Esophagus squamous epithelium (tissue), 4 donors: ENCODE measurements around the gene RCC1.

Source experiments
- POLR2A ChIP-seq, 4 donors: fragments of 450-650 bp; IDR thresholded peaks; one replicate each; pipeline ENCODE4 v1.6.1; 2017; ENCODE audit warnings: antibody characterized with exemption in 4 of 4, mild to moderate bottlenecking in 4 of 4, moderate library complexity in 3 of 4
- TF ChIP-seq, protein P1 (sequence below), 6 experiments: fragments of 450-650 bp in 4 of 6; fragments of 200-600 bp in 2 of 6; sonication (generic) in 2 of 6; IDR thresholded peaks; one replicate each; pipeline ENCODE4 v1.5.1; 2016 to 2019; ENCODE audit warnings: antibody characterized with exemption in 6 of 6, mild to moderate bottlenecking in 4 of 6, moderate library complexity in 4 of 6

GRCh38 chr1:28507247-28507645 lies 1.4 kb downstream of the RCC1 start:
- no peak for TF ChIP-seq POLR2A (IDR thresholded peaks at IDR 0.05)
- TF ChIP-seq, protein P1, sequence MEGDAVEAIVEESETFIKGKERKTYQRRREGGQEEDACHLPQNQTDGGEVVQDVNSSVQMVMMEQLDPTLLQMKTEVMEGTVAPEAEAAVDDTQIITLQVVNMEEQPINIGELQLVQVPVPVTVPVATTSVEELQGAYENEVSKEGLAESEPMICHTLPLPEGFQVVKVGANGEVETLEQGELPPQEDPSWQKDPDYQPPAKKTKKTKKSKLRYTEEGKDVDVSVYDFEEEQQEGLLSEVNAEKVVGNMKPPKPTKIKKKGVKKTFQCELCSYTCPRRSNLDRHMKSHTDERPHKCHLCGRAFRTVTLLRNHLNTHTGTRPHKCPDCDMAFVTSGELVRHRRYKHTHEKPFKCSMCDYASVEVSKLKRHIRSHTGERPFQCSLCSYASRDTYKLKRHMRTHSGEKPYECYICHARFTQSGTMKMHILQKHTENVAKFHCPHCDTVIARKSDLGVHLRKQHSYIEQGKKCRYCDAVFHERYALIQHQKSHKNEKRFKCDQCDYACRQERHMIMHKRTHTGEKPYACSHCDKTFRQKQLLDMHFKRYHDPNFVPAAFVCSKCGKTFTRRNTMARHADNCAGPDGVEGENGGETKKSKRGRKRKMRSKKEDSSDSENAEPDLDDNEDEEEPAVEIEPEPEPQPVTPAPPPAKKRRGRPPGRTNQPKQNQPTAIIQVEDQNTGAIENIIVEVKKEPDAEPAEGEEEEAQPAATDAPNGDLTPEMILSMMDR (IDR thresholded peaks at IDR 0.05), result no peak
